ENCODE data around the gene RCOR2. TPM values are rescaled to one million over a fixed set of nuclear protein-coding genes. Genes with fewer than 3 reads are reported as not detected.
A peak's percentile ranks its signal among the peaks of the same experiment; 100 is the strongest.
"Not testable (repeated sequence)": the region's sequence is repeated elsewhere in the genome, so short reads cannot be mapped to it uniquely, and the experiment has no call there.

Gene RCOR2
- total RNA-seq (2014; rRNA removed; shearing (Covaris generic)) = 0.37 and 2.0 TPM in 2 replicates

DNA sequence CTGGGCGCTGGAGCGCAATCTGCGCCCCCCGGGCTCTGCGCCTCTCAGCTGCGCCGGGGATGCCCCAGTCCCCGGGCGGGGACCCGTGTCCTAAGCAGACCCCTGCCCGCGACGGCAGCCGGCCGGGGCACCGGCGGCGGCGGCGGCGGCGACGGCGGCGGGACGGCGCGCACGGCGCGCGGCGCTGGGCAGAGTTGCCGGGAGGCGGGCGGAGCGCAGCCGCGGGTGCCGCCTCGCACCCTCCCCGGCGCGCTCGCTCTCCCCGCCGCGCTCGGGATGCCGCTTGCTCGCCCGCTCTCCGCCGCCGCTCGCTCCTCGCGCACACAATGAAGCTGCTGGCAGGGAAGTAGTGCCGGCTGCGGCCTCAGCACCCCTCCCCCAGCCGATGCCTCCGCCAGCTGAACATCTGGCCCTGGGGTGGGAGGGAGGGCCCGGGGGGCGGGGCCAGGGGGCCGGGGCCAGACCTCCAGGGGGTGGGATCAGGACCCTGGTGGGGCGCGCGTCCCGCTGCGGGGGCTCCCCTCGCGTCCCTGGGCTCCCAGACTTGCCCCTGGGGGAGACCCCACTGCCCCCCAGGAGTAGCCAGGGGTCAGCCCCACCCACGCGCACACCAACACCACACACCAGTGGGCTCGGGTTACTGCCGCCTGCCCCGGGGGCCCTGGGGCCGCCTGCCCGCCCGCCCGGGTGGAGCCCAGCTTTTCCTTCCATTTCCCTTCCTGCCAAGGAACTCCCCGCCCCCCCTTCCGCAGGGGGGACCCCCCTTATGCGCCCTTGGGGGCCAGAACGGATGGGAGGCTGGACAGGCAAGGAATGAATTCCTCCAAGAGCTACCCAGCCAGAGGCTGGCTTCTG is at the start of gene RCOR2:
TSS of gene RCOR2 (minus strand) at position 328 of the 855 bp plus-strand sequence. CDS start 708 bp downstream, outside the sequence.
- DNase-seq (ENCODE audit: low spot score) = peak; percentile 43

DNA sequence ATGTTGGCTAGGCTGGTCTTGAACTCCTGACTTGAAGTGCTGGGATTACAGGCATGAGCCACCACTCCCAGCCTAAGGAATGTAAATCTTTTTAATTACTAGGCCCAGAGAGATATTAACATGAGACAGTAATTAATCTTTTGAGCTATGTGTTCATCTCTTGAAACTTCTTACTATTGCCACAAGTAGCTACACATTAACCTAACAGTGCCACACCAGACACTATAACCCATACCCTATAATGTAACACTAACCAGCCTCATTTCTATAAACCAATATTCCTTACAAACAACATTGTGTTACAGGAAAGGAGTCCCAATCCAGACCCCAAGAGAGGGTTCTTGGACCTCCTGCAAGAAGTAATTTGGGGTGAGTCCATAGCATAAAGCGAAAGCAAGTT is 49.5 kb upstream of the RCOR2 start:
- DNase-seq (ENCODE audit: low spot score) = no peak

DNA sequence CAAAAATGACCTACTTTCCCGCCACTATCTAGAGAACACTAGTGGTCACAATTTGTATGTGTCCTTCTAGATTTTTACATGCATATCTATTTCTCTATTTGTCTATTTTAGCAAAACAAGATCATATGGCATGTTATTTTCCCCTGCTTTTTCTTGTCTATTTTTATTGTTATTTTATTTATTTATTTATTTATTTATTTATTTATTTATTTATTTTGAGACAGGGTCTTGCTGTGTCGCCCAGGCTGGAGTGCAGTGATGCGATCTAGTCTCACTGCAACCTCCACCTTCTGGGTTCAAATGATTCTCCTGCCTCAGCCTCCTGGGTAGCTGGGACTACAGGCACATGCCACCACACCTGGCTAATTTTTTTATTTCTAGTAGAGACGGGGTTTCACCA is 46.9 kb upstream of the RCOR2 start:
- DNase-seq (ENCODE audit: low spot score) = not testable (repeated sequence)

DNA sequence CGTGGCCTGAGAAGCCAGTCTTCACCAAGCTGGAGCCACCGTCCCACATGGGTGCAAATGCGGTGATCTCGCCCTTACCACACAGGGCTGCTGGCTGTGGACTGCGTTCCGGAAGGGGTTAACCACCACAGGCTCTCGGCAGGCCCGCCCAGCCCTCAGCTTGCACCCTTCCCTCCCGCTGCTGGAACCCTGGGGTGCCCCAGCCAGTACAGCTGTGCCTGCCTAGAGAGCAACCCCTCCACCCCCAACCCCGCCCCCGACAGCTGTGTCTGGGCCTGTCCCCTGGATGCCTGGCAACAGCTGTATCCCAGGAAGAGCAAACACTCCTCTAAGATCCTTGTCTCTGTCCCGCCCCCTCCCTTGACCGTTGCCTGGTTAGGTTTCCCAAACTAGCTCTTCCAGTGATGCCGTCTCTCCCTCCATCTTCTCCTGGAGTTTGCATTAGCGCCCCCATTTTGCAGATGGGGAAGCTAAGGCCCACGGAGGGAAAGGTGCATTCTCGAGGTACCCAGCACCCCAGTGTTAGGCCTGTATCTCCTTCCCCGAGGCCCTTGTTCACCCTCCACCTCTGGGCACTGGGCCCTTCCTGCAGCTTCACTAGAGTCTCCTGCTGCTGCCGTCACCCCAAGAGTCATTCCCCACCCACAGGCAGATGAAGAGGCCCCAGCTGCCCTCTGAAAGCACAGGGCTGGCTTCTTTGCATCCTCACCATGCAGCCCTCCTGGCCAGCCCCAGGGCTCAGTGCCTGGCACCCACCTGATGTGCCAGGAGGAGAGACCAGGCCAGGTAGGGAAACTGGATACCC is 44.8 kb upstream of the RCOR2 start:
- DNase-seq (ENCODE audit: low spot score) = peak; percentile 54

DNA sequence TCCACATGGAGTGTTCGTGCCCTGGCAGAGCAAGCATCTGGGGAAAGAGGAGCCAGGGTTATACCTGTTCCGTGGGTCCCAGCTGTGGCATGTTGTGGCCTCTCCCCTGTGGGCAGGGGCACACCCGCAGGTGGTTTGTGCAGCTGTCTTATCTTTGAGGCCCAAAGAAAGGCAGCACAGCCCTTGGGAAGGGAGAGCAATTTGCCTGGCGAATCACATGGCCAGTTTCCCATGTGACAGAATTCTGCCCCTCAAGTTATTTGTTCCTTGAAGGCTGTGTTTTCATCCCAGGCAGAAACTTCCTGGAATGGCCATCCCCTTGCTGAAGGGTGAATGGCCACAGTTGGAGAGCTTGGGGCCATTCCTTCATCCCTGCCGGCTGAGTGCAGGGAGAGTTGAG is 41.0 kb upstream of the RCOR2 start:
- DNase-seq (ENCODE audit: low spot score) = no peak

DNA sequence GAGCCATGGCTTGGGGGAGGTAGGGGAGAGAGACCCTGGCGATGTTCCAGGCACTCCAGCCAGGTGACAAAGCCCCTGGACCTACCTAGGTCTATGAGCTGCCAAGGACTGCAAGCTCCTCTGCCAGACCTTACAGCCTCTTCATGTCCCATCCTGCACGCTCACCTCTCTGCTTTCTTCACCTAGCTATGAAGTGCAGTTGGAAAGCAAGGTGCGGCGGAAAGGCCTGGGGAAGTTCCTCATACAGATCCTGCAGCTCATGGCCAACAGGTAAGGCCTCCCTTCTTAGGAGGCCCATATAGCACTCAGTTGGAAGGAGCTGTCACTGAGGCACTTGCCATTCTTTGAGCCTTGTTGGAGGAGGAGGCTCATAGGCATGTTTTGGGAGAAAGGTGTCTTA is 35.6 kb upstream of the RCOR2 start:
- no peak for DNase-seq (ENCODE audit: low spot score)

DNA sequence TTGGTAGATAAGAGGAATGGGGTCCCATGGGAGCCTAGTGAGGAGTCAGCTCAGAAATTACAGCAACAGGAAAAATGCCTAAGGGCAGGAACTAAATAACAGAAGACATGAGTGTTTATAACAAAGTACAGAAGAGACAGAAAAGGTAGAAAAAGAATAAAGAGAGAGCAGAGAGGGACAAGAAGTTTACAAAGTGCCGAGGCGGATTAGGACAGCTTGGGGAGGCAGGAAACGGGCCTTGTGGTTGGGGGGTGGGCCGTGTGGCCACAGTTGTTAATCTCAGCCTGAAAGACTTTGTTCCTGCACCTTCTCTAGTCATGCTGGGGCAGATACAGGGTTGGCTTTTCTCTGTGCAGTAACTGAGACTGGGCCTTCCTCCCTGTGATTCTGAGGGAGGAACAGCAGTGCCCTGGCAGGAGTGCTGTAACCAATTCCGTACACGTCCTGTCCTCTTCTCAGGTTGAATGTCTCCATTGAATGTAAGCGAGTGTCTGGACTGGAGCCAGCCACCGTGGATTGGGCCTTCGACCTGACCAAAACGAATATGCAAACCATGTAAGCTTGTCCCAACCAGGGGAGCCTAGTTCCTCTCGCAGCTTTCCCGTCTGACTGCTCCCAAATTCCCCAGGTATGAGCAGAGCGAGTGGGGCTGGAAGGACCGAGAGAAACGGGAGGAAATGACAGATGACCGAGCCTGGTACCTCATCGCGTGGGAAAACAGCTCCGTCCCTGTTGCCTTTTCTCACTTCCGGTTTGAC is 35.0 kb upstream of the RCOR2 start:
- DNase-seq (ENCODE audit: low spot score) = no peak

DNA sequence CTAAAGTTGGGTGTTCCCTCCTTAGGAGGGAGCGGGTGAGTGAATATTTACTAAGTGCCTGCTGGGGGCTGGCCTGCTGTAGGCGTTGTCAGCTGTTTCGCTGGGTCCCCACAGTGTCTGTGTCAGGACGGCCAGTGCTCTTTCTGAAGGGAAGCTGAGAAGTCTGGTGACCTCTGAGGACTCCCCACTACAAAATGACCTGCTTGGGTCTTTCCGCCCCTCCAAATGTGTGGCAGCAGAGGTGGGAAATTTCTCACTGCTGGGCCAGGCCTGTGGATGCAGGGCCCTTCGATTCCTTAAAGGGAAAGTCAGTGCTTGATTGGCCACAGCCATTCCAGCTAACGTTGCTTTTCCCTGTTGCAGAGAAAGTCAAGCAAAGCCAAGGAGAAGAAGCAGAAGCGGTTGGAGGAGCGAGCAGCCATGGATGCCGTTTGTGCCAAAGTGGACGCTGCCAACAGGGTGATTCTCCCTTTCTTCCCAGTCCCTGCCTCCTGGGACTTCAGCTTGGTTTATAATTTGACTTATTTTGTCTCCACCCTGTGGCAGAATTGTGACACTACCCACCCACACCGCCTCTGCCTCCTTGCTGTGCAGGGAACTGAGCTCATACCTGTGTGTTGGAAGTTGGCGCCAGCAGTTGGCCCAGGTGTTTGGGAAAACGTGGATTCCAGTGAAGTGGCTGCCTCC is 28.7 kb upstream of the RCOR2 start:
- DNase-seq (ENCODE audit: low spot score) = peak; percentile 88

DNA sequence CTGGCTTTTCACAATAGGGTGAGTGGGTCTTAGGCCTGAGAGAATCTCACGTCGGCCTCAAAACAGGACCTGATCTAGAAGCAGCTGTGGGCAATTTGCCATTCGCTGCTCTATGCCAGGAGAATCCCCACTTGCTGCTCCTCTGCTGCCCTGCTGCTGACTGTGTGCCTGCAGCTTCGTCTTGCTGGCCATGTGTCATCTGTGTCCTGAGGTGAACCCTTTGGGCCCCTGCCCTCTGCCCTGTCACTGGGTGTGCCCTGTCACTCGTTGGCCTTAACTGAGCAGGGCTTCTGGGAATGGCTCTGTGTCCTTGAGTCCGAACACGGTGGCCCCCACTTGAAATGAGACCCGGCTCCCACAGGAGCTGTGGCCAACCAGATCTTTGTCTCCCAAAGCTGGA is 28.0 kb upstream of the RCOR2 start:
- DNase-seq (ENCODE audit: low spot score) = no peak

DNA sequence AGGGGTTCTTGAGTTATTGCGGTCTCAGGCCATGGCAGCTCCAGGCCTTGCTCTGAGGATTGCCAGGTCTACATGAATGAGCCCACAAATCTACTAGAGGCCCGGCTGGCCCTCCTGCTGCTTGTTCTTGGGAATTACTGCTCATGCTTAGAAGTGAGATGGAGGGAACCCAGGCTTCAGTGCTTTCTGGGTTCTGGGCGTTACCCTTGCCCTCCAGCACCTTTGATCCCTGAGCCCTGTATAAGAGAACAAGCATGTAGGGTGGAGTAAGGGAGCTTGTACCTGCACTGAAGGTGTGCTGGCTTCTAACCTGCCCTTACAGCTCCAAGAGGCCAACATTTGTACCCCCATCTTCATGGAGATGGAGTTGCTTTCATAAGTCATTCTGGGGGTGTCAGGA is 25.8 kb upstream of the RCOR2 start:
- no peak for DNase-seq (ENCODE audit: low spot score)

DNA sequence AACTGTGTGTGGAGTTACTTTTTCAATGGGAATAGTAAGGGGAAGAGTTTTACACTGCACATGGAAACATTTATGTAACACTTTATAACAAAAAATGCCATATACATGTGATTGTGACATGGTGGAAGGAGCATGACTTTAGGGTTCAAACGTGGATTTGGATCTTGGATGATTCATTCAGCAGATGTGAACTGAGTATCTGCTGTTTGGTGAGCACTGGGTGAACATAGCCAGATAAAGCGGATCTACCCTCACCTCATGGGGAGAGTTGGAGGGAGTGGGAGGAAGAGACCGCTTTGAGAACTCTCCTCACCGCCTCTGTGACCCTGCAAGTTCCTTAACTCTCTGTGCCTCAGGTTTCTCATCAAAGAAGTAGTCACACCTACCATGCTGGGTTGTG is 24.9 kb upstream of the RCOR2 start:
- no peak for DNase-seq (ENCODE audit: low spot score)

DNA sequence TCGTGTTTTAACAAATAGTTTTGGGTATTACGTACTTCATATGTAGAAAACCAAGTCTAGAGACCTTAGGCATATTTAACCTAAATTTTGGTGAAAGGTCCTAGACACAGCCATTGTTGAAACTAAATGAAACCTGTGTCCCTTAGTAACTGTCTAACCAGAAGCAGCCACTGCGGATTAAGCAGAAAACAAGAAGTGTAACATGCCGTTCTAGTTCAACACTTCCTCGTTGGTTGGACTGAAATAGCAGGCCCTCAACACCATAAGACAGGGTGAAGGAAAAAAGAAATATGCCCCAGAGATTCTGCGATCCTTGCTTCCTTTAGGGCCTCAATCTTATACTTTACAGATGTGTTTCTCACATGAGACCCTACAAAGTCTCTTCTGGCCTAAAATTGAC is 23.8 kb upstream of the RCOR2 start:
- DNase-seq (ENCODE audit: low spot score) = no peak

DNA sequence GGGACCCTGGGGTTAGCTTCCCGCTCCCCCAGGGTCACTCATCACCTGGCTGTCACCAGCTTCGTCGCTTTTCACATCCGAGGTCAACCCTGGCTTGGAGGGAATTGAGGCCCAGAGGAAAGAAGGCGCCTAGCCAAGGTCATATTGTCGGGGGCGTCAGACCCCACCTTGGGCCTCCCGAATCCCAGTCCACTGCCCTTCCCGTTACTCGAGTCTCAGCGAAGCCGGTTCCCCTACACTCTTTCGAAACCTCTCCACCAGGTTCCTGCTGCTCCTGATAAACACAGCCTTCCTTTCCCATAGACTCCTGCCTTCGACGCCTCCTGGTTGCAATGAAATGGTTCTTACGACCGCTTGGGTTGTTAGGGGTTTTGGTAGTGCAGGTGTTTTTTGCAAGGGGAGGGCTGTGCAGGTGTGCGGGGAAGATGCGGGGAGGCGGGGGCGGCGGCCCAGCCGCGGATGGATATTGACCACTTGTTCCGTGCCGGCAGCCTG is 22.5 kb upstream of the RCOR2 start:
- peak; percentile 58 for DNase-seq (ENCODE audit: low spot score)

DNA sequence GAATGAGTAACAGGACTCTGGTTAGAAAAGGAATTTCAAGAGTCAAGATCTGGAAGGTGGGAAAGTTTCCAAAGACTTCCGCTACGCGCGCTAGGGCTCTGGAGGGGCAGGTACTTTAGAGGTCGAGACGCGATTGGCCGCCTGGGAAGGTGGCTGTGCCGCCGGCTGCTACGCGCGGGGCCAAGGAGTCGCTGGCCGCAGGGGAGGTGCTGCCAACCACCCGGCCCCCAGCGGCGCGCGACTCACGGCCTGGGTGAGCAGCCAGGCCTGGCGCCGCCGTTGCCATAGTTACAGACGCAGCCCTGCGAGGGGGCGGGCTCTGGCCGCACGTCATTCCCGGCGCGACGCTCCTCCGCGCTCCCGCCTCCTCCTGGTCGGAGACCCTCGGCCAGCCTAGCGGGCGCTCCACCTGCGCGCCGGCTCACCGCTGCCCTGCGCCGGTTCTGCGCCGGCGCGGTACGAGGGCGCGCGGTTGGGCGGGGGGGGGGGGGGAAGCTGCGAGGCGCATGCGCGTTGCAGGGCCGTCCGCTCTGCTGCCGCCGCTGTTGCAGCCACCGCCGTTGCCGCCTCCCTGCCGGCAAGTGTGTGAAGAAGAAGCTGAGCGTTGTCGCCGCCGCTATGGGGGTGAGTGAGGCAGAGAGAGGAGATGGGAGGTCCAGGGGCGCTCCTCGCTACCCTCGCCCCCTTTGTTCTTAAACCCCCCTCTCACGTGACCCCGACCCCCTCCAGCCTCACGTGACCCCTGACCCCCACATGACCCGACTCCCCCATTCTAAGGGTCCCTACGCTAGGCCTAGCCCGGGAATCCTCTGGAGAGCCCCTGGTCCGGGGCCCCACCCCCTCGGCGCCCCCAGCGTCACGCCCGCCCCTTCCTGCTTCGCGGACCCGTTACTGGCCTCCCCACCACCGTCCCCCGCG is 21.8 kb upstream of the RCOR2 start, which contains the start of gene NAA40:
TSS of gene NAA40 (plus strand) at position 524 of the 918 bp plus-strand sequence. CDS start at position 619, 95 bp downstream.
- peak; percentile 99 for DNase-seq (ENCODE audit: low spot score)

DNA sequence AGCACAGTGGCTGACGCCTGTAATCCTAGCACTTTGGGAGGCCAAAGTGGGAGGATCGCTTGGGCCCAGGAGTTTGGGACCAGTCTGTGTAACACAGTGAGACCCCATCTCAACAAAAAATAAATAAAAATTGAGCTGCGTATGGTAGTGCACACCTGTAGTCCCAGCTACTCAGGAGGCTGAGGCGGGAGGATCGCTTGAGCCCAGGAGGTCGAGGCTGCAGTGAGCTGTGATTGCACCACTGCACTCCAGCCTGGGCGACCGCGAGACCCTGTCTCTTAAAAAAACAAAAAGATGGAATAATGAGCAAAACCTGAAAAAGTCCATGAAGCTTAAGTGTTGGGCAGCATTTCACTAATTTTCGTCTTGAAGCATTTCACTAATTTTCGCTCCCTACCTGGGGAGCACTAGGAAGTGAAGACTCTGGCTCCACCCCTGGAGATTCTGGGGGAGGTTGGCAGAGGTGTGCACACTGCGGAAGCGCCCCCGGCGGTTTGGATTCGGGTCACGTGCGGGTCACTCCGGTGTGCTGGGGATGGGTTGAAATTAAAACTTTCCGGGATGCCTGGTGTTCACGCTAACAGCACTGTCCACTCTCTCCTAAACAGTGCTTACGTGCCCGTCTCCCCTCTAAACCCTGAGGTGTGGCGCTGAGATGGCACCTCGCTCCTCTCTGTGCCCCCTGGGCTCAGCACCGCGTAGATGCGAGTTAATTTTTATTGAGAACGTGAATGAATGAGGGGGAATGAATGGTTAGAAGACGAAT is 20.9 kb upstream of the RCOR2 start:
- no peak for DNase-seq (ENCODE audit: low spot score)

DNA sequence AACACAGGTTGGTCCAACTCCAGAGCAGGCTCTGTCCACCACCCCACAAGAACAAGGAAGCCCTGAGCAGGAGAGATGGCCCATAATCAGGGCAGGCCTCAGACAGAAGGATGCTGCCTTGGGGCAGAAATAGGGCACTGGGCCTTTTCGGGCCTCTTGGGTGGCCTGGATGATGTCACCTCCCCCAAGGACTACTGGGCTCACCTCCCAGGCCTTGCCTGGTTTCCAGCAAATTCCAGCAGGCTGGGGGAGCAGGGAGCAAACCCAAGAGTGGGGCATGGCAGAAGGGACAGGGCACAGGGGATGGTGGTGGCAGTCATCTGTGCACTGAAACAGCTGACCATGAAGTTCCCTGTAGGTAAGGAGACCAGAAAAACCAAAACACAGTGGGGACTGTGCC is 16.5 kb upstream of the RCOR2 start:
- no peak for DNase-seq (ENCODE audit: low spot score)

DNA sequence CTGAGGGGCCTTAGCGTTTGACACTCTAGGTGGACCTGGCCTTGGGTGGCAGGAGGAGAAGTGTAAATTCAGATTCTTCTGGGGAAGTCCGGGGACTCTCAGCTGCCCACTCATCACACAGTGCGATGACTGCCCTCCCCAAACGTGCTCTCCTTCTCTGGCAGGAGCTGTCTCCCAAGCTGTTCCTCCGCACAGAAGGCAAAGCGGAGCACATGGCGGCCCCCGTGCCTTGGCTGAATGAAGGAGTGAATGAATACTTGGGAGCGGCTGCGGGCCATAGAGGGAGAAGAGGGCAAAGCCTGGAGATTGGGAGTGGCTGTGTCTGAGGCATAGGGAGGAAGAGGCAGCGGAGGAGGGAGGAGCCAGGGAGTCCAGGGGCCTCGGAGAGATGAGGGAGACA is 14.9 kb upstream of the RCOR2 start:
- DNase-seq (ENCODE audit: low spot score) = no peak

DNA sequence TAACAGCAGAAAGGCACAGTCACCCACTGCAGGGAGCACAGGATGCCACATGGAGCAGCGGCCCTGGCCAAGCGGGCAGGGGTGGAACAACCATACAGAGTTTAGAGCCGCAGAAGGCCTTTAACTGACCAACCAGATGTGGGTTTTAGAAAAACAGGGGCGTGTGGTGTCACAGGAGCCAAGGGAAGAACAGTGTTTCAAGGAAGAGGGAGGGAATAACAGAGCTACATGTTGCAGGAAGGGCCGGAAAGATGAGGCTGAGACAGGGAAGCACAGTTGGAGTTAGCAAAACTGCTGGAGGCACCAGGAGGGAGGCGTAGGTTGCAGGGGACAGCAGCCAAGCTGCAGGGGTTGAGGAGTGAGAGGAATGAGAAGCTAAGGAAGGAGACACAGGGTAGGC is 14.1 kb upstream of the RCOR2 start:
- DNase-seq (ENCODE audit: low spot score) = no peak

DNA sequence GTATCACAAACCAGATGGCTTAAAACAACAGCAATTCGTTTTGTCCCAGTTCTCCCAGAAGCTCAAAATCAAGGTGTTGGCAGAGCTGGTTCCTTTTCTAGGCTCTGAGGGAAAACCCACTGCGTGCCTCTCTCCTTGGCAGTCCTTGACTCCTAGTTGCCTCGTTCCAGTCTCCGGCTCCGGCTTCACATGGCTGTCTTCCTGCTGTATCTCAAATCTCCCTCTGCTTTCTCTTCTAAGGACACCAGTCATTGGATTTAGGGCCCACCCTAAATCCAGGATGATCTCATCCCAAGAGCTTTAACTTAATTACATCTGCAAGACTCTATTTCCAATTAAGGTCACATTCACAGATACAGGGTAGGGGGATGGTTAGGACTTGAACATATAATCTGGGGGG is 12.7 kb upstream of the RCOR2 start:
- no peak for DNase-seq (ENCODE audit: low spot score)
